ENCODE measurements around the gene CALHM1.
"Not testable (repeated sequence)": the region's sequence is repeated elsewhere in the genome, so short reads cannot be mapped to it uniquely, and the experiment has no call there.

Gene CALHM1

GRCh38 chr10:103486635-103487409 is 28.1 kb upstream of the CALHM1 start:
- not testable (repeated sequence) for DNase-seq (ENCODE audit: low read depth)

- DNase-seq (ENCODE audit: low read depth), result no peak
Observed at GRCh38 chr10:103481974-103482531, 23.4 kb upstream of the CALHM1 start.

- no peak for DNase-seq (ENCODE audit: low read depth)
Observed at GRCh38 chr10:103480521-103480920, 21.8 kb upstream of the CALHM1 start.

- no peak for DNase-seq (ENCODE audit: low read depth)
Observed at GRCh38 chr10:103479135-103479534, 20.4 kb upstream of the CALHM1 start, which contains the start of gene CALHM3. TSS of gene CALHM3 (minus strand) at chr10:103479240. CDS start at chr10:103479032, 208 bp downstream.

GRCh38 chr10:103478671-103479070 is 20.0 kb upstream of the CALHM1 start:
- no peak for DNase-seq (ENCODE audit: low read depth)

- DNase-seq (ENCODE audit: low read depth), result no peak
Observed at GRCh38 chr10:103476046-103476768, 17.5 kb upstream of the CALHM1 start.

GRCh38 chr10:103475437-103475836 is 16.7 kb upstream of the CALHM1 start:
- no peak for DNase-seq (ENCODE audit: low read depth)

GRCh38 chr10:103474077-103474476 is 15.4 kb upstream of the CALHM1 start:
- DNase-seq (ENCODE audit: low read depth), result no peak

GRCh38 chr10:103473261-103473671 is 14.6 kb upstream of the CALHM1 start:
- DNase-seq (ENCODE audit: low read depth), result no peak

GRCh38 chr10:103472005-103472404 is 13.3 kb upstream of the CALHM1 start:
- DNase-seq (ENCODE audit: low read depth), result no peak

- peak; percentile 50 for DNase-seq (ENCODE audit: low read depth)
Observed at GRCh38 chr10:103470761-103471653, 12.3 kb upstream of the CALHM1 start.

GRCh38 chr10:103469201-103469600 is 10.5 kb upstream of the CALHM1 start:
- no peak for DNase-seq (ENCODE audit: low read depth)

GRCh38 chr10:103467406-103467805 is 8.7 kb upstream of the CALHM1 start:
- no peak for DNase-seq (ENCODE audit: low read depth)

GRCh38 chr10:103466734-103467133 is 8.0 kb upstream of the CALHM1 start:
- DNase-seq (ENCODE audit: low read depth), result no peak

- no peak for DNase-seq (ENCODE audit: low read depth)
Observed at GRCh38 chr10:103465411-103466179, 6.9 kb upstream of the CALHM1 start.

GRCh38 chr10:103463499-103463898 is 4.8 kb upstream of the CALHM1 start:
- no peak for DNase-seq (ENCODE audit: low read depth)

- DNase-seq (ENCODE audit: low read depth), result no peak
Observed at GRCh38 chr10:103459615-103460014, 915 bp upstream of the CALHM1 start.

GRCh38 chr10:103457896-103458583 is 660 bp downstream of the CALHM1 start:
- no peak for DNase-seq (ENCODE audit: low read depth)

GRCh38 chr10:103457176-103457712 is 1.5 kb downstream of the CALHM1 start:
- no peak for DNase-seq (ENCODE audit: low read depth)

GRCh38 chr10:103456074-103456660 is 2.5 kb downstream of the CALHM1 start:
- no peak for DNase-seq (ENCODE audit: low read depth)

All from activated T-cell treated with anti-CD3 and anti-CD28 coated beads for 24 hours (primary cell).